Large intestine (tissue), 3 donors: Measurements from ENCODE around the gene ESR2. TPM values are rescaled to one million over a fixed set of nuclear protein-coding genes. Genes with fewer than 3 reads are reported as not detected.

Source experiments
- DNase-seq, 2 donors: peaks; one replicate each; pipeline versions ENCODE4 v3.0.0 to v3.0.0-alpha.2; 2013
- H3K27ac ChIP-seq: one replicate; pipeline ENCODE4 v1.5.1; 2013; ENCODE audit warnings: low read length
- H3K27me3 ChIP-seq: 2 replicates; pipeline ENCODE4 v1.6.1; 2013; ENCODE audit warnings: low read length; ENCODE audit not compliant: control insufficient read depth, insufficient read depth
- H3K36me3 ChIP-seq: 2 replicates; pipeline ENCODE4 v1.6.1; 2013; ENCODE audit warnings: low read length; ENCODE audit not compliant: control insufficient read depth, insufficient read depth
- H3K4me1 ChIP-seq: one replicate; pipeline ENCODE4 v1.6.1; 2013; ENCODE audit warnings: low read length; ENCODE audit not compliant: control insufficient read depth, insufficient read depth
- H3K4me3 ChIP-seq: one replicate; pipeline ENCODE4 v1.5.1; 2013; ENCODE audit warnings: low read length
- H3K9me3 ChIP-seq: one replicate; pipeline ENCODE4 v1.6.1; 2013; ENCODE audit warnings: mild to moderate bottlenecking, low read depth, low read length, moderate library complexity; ENCODE audit not compliant: control insufficient read depth
- WGBS: methylation state at CpG from one replicate; pipeline ENCODE4 v1.1.5; 2013; ENCODE audit warnings: low lambda C conversion rate; ENCODE audit not compliant: insufficient coverage; 5-methylcytosine and 5-hydroxymethylcytosine counted together
- polyA plus RNA-seq: library from polyadenylated mRNA; unstranded; fragments of 120-200 nt; gene quantifications from one replicate; pipeline ENCODE4 v1.2.1, GENCODE V29; 2013

The ESR2 gene
- polyA plus RNA-seq, 1 donor = 0.66 TPM

DNA sequence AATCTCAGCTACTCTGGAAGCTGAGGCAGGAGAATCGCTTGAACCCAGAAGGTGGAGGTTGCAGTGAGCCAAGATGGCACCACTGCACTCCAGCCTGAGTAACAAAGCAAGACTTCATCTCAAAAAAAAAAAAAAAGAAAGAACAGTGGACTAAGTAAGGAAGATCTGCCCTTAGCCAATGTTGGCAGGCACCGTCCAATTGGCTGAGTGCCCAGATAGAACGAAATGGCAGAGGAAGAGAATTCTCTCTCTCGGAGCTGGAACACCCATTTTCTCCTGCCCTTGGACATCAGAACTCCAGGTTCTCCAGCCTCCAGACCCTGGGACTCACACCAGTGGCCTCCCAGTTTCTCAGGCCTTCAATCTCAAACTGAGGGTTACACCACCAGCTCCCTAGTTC is 49.9 kb downstream of the ESR2 start:
- no peaks in the 10 kb centered on the region for H3K27me3 ChIP-seq
- WGBS = no CpG with 5 or more reads among the region's 4 CpGs
- H3K36me3 ChIP-seq = no peaks in the 10 kb centered on the region
- no peak overlapping the region for H3K4me3 ChIP-seq
- H3K4me1 ChIP-seq = no peaks in the 10 kb centered on the region
- DNase-seq = no peak
- no peak overlapping the region for H3K27ac ChIP-seq
- H3K9me3 ChIP-seq = no peaks in the 10 kb centered on the region

DNA sequence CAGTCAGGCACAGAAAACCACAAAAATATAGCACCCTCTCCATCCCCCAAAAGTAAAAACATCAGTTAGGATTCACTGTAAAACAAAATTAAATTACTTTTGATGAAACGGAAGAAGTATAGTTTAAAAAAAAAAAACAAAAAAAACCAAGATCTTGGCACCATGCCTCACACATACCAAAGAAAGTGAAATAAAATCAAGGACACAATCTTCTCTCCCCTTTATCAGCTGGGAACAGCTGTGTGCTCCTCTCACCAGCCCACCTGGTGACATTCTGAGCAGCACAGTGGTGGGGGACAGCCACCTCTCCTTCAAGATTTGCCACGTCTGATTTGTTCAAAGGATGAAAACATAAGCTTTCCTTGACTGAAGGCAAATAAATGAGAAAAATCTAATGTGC is 55.5 kb downstream of the ESR2 start:
- Histone ChIP-seq H3K9me3 (no peaks in the 10 kb centered on the region), H3K36me3 (no peaks in the 10 kb centered on the region), H3K27me3 (no peaks in the 10 kb centered on the region), H3K27ac (no peak overlapping the region), H3K4me3 (no peak overlapping the region), H3K4me1 (no peaks in the 10 kb centered on the region)
- DNase-seq = no peak
- 88% methylated on average over 1 of the region's 2 CpGs for WGBS

DNA sequence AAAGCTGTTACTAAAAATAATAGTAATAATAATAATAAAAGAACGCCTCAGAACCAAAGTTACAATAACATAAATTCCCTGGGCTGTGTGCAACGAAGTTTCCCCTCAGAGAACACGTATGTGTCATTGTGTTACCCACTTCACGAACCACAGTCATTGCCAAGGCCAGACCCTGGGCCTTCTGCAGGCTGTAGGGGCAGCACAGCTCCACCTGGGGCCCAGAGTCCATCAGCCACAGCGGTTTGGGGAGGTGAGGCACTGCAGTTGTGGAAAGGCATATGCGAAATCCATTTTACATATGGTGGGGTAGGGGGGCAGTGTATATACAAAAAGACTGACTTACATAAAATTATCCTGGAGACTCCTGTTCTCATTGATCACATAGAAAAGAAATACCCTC is 56.1 kb downstream of the ESR2 start:
- Histone ChIP-seq H3K4me1 (no peaks in the 10 kb centered on the region), H3K9me3 (no peaks in the 10 kb centered on the region), H3K27ac (no peak overlapping the region), H3K4me3 (no peak overlapping the region), H3K36me3 (no peaks in the 10 kb centered on the region), H3K27me3 (no peaks in the 10 kb centered on the region)
- WGBS = 100% methylated on average over 1 of the region's 6 CpGs
- DNase-seq = no peak

DNA sequence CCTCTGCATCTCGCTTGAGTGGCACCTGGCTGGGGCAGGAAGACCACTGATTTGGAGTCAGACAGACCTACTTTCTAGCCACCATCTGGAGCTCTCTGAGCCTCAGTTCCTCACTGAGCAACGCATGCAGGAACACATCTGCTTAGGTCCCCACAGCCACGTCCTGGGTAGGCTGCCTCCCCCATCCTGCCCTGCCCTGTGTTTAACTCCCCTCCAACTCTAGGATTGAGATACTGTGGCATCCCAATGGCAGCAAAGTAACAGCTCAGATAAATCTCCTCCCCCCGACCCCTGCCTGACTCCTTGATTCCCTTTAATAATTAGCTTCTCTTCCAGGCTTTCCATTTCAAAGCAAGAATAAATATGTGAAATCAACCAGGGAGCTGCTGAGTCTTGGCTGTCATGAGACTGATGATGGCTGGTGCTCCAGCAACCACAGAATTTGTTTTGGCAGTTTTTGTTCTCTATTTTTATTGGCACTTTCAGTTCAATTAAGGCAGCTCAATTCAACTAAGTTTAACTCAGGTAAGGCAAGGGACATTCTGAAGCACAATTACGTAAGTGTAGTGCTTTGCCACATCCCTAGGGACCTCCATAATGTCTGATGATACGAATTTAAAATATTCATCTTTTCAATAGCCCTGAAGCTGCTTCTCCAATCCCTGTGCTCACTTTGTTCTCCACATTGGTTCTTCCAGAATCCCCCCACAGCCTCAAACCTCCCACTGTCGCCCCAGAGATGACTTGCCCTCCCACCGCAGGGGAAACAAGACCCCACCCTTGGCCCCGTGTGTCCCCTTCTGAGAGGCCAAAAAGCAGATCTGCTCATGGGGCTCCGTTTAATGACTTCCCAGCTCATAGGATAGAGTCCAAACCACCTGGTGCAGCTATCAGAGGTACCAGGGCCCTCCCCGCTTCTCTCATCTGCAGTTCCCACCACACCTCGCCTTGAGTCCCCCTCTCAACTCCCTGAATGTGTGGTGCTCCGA is 58.2 kb downstream of the ESR2 start:
- no peak overlapping the region for H3K4me3 ChIP-seq
- H3K27me3 ChIP-seq = no peaks in the 10 kb centered on the region
- H3K27ac ChIP-seq = no peak overlapping the region
- DNase-seq = no peak
- WGBS = 87% methylated on average over 3 of the region's 13 CpGs
- H3K9me3 ChIP-seq = no peaks in the 10 kb centered on the region
- H3K4me1 ChIP-seq = no peaks in the 10 kb centered on the region
- H3K36me3 ChIP-seq = peaks cover 12% of the 10 kb centered on the region

DNA sequence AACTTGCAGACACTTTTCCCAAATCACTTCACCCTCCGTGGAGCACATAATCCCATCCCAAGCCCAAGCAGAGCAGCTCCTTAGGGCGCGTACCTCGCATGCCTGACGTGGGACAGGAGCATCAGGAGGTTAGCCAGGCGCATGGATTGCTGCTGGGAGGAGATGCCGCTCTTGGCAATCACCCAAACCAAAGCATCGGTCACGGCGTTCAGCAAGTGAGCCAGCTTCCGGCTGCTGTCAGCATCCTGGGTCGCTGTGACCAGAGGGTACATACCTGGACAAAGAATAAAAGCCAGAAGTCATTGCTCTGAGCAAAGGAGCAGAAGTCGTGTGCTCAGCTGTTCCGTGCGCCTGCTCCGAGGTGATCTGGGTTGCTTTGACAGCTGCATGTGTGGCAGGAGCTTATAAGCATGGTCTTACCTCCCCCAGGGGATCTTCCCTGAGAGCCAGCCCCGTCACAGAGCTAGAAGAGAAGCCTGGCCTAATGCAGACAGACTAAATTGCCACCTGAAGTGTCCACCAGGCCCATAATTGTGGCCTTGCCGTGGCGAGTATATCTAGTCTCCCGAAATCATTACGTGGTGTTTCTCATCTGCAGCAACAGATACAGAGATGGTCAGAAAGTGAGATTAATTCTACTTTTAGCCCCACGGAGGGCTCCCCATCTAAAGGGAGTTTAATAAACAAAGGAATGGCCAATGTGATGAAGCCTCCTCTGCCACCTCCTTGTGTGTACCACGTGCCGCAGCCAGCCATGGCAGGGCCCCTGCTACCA is 59.1 kb downstream of the ESR2 start:
- Histone ChIP-seq H3K36me3 (peaks cover 15% of the 10 kb centered on the region), H3K9me3 (no peaks in the 10 kb centered on the region), H3K4me3 (no peak overlapping the region), H3K27ac (no peak overlapping the region), H3K27me3 (no peaks in the 10 kb centered on the region), H3K4me1 (no peaks in the 10 kb centered on the region)
- WGBS = 60% methylated on average over 1 of the region's 24 CpGs
- no peak for DNase-seq

DNA sequence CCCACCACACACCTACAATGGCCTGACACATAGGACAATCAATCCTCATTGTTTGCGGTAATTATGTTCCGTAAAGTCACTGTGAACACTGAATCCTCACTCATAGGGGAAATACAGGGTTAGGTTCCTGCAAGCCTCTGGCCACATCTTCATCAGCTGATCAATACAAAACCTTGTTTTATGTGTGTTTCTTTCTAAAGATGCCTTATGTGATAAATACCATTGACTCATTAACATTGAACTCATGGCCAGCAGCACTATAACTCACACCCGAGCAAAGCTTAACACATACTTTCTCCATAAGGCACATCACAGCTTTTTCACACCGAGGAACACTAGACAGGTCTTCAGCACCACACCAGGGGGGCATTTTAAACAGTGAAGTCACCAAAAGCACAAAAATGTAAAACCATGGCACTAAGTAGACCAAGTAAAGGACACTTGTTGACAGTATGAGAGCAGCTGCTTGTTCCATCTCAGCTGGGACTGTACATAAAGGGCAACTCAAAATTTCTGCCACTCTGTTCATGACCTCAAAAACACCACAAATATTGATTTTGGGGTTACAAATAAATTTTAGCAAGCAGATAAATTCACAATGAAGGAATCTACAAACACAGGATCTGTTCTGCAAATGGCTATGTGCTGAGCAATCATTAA is 60.5 kb downstream of the ESR2 start:
- Histone ChIP-seq H3K27ac (no peak overlapping the region), H3K4me1 (no peaks in the 10 kb centered on the region), H3K9me3 (no peaks in the 10 kb centered on the region), H3K27me3 (no peaks in the 10 kb centered on the region), H3K36me3 (peaks cover 23% of the 10 kb centered on the region), H3K4me3 (no peak overlapping the region)
- no CpG with 5 or more reads among the region's 4 CpGs for WGBS
- no peak for DNase-seq

DNA sequence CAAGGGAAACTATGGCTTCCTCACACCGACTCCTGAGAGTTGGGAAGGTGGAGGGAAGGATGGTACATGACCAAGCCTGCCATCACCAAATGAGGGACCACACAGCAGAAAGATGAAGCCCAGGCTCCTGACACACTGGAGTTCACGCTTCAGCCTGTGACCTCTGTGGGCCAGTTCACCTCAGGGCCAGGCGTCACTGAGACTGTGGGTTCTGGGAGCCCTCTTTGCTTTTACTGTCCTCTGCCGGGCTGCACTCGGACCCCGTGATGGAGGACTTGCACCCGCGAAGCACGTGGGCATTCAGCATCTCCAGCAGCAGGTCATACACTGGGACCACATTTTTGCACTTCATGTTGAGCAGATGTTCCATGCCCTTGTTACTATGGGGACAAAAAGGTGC is 61.2 kb downstream of the ESR2 start:
- Histone ChIP-seq H3K27ac (no peak overlapping the region), H3K4me3 (no peak overlapping the region), H3K9me3 (no peaks in the 10 kb centered on the region), H3K36me3 (peaks cover 27% of the 10 kb centered on the region), H3K27me3 (no peaks in the 10 kb centered on the region), H3K4me1 (no peaks in the 10 kb centered on the region)
- DNase-seq = no peak
- WGBS = no CpG with 5 or more reads among the region's 9 CpGs

DNA sequence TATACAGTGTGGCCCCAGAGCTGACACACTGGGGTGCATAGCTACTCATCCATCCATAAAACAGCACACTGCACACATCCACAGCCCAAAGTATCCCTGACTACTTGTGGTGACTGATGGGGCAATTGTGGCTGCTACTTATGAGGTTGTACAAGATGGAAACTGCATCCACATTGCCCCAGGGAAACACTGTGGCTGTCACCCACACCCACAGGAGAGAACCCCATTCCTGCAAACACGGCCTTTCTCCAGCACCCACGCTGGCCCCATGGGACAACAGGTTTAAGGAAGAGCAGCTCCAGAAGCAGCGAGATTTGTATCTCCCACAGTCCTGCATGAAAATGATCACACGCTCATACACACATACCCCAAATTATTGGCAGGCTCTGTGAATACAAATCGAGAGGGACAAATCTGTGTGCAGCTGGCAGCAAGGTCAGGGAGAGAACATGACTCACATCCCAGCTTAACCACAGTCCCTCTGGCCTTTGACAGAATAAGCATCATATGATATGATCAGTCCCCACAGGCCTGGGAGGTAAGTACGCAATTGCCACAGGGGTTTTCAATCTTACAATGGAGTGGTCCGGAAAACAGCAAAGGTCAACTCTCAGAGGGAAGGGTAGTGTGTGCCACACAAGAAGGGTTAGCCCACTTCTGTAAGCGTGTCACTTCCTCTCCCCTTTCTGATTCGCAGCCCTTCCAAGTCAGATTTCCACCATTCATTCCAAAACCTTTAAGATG is 61.9 kb downstream of the ESR2 start:
- Histone ChIP-seq H3K27ac (no peak overlapping the region), H3K4me1 (no peaks in the 10 kb centered on the region), H3K4me3 (no peak overlapping the region), H3K27me3 (no peaks in the 10 kb centered on the region), H3K36me3 (peaks cover 33% of the 10 kb centered on the region), H3K9me3 (no peaks in the 10 kb centered on the region)
- no CpG with 5 or more reads among the region's 9 CpGs for WGBS
- DNase-seq = no peak

DNA sequence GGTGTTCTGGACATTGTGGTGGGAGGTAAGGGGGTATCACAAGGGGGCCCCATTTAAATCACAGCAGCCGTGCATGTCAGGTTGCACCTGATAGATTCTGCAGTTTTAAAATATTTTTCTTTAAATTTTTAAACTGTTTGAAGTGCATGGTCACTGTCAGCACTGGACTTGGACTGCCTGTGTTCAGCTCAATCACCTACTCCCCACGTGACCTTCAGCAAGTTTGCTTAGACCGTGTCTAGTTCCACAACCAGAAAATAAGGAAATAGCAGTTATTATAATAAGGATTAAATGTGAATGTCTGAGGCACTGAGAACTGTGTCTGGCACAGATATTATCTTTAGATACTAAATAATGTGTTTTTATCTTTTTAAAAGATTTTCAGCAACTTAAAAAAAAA is 64.7 kb downstream of the ESR2 start:
- H3K27me3 ChIP-seq = no peaks in the 10 kb centered on the region
- H3K4me1 ChIP-seq = no peaks in the 10 kb centered on the region
- no peak overlapping the region for H3K4me3 ChIP-seq
- WGBS = no CpG with 5 or more reads among the region's 3 CpGs
- no peaks in the 10 kb centered on the region for H3K9me3 ChIP-seq
- H3K36me3 ChIP-seq = peaks cover 54% of the 10 kb centered on the region
- no peak overlapping the region for H3K27ac ChIP-seq
- DNase-seq = no peak

DNA sequence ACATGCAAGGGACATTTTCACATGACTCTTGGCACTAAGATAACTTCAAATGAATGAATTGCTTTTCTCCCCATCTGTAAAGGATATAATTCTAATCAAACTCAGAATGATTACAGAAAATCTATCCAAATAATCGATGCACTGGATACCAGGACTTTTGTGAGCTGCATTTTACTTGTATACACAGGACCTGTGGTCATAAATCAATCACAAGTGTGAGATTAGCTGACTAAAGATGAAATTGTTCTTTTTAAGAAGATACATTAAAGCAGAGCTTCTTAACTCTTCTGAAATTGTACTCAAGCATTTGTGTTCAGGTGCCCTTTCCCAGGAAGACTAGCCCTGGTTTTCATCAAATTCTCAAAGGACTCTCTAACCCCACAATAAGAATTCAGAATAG is 66.3 kb downstream of the ESR2 start:
- Histone ChIP-seq H3K36me3 (peaks cover 70% of the 10 kb centered on the region), H3K9me3 (no peaks in the 10 kb centered on the region), H3K4me3 (no peak overlapping the region), H3K4me1 (no peaks in the 10 kb centered on the region), H3K27ac (no peak overlapping the region), H3K27me3 (no peaks in the 10 kb centered on the region)
- DNase-seq = no peak
- no CpG with 5 or more reads among the region's 1 CpG for WGBS
